Pancreas (tissue), 10 donors: ENCODE results near the gene CACNB1. TPM values are rescaled to one million over a fixed set of nuclear protein-coding genes. Genes with fewer than 3 reads are reported as not detected.

Experiments
- ATAC-seq, 4 donors: fragments of 200-7000 bp; cut with Tn5 transposase; one replicate each; pipeline versions ENCODE4 v1.8.0 to v1.9.1; 2020; ENCODE audit warnings: mild to moderate bottlenecking in 4 of 4, moderate library complexity in 4 of 4
- DNase-seq, 6 donors: peaks; one replicate each; pipeline ENCODE4 v3.0.0-alpha.2; 2020
- FAIRE-seq: peaks from 2 replicates; lab custom pipeline; 2012; peaks lifted over from hg19 to GRCh38; lab: Jason Lieb, UNC
- H3K27ac ChIP-seq, 4 donors: fragments of 200-600 bp; sonication (generic); 1 replicate in 3 of 4; 2 replicates in 1 of 4; pipeline versions ENCODE4 v1.5.0 to v1.8.0; 2020
- H3K27me3 ChIP-seq, 4 donors: fragments of 200-600 bp; one replicate each; pipeline ENCODE4 v1.8.0; 2021
- H3K36me3 ChIP-seq, 3 donors: fragments of 200-600 bp; sonication (generic) in 1 of 3; one replicate each; pipeline versions ENCODE4 v1.5.0 to v1.8.0; 2020 to 2021
- H3K4me1 ChIP-seq, 3 donors: fragments of 200-600 bp; one replicate each; pipeline ENCODE4 v1.8.0; 2021
- H3K4me3 ChIP-seq, 4 donors: fragments of 200-600 bp; sonication (generic) in 2 of 4; one replicate each; pipeline versions ENCODE4 v1.5.0 to v1.8.0; 2020 to 2021
- H3K9me3 ChIP-seq, 4 donors: fragments of 200-600 bp; one replicate each; pipeline ENCODE4 v1.8.0; 2021
- CTCF ChIP-seq, 4 donors: fragments of 200-600 bp; sonication (generic) in 3 of 4; IDR thresholded peaks; one replicate each; pipeline versions ENCODE4 v1.5.0 to v1.8.0; 2021; ENCODE audit warnings: antibody characterized with exemption in 4 of 4
- WGBS, 2 donors: extraction: QIAGEN DNeasy Blood & Tissue Kit; methylation state at CpG; one replicate each; pipeline ENCODE4 v1.1.7; 2013; 5-methylcytosine and 5-hydroxymethylcytosine counted together
- intact Hi-C, 3 donors: fragments of 100-400 bp; cut with DNase I; formaldehyde crosslinking; loops; one replicate each; pipeline versions ENCODE4 v1.11.1 to v1.14.2; 2022
- polyA plus RNA-seq, 2 donors: library from polyadenylated mRNA; stranded (reverse); fragments of 200-250 nt; gene quantifications; one replicate each; pipeline ENCODE4 v1.2.3, GENCODE V29; 2013
- total RNA-seq, 6 donors: library from RNA; stranded (reverse); fragmentation: NEBNext Ultra II Directional in 4 of 6; extraction: Animal tissue kit (Norgen Biotek cat#: 25700) in 4 of 6; gene quantifications; one replicate each; pipeline versions ENCODE4 v1.2.1 to v1.2.4, GENCODE V29; 2021 to 2023
- donor health status: healthy with polysubstance abuse.
- donor health status: DM: no; HTN: no; CAD: no; lungs with moderate emphysema.
- donor health status: DM: no; HTN: no; CAD: no.
- donor health status: control.
- donor health status: control.
- donor health status: Bipolar disorder and iron deficiency.
- donor health status: DM: yes; HTN: yes; CAD: no.
- donor health status: DM: no; HTN: no; CAD: no.
- donor health status: DM: no; HTN: no; CAD: no.
- donor health status: DM: yes; HTN: yes; CAD: no.

The CACNB1 gene
- total and polyA plus RNA-seq, 8 donors: 1.8 to 6.8 (median 2.9) TPM

- no peak for ATAC-seq
Measured at GRCh38 chr17:39177256-39177655, 20.2 kb downstream of the CACNB1 start.

DNA sequence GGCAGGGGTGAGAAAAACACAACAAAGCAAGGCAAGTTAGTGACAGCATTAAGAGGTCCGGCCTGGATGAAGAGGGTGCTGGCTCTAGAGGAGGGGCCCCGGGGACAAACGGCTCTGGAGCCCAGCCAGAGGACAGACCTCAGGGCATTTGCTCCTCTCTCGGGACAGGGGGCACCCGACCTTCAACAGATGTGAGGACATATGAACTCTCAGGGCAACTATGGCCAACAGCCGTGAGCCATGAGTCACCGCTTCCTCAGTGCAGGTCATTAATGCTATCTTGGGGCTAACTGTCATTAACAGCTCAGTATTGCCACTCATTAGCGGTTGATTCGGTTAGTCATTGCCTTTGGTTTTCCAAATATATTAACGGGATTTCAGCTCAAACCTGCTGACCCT lies 21.8 kb downstream of the CACNB1 start:
- Histone ChIP-seq H3K36me3 (no peaks in the 10 kb centered on the region), H3K27me3 (no peaks in the 10 kb centered on the region), H3K4me1 (peaks cover 0 to 8% (median 0%) of the 10 kb centered on the region in 3 donors), H3K9me3 (no peaks in the 10 kb centered on the region), H3K4me3 (no peak overlapping the region), H3K27ac (no peak overlapping the region)
- DNase-seq: no peak
- intact Hi-C loops: no loop called here
- TF ChIP-seq CTCF (IDR thresholded peaks at IDR 0.05): no peak
- no peak for FAIRE-seq
- no peak for ATAC-seq
- WGBS, 2 donors: 71 to 86% methylated on average over 10 of the region's 10 CpGs

More at GRCh38 chr17:39177256-39177655, 20.2 kb downstream of the CACNB1 start:
- H3K4me3 ChIP-seq: no peak overlapping the region
- H3K27ac ChIP-seq: no peak overlapping the region
- H3K36me3 ChIP-seq: no peaks in the 10 kb centered on the region
- WGBS, 2 donors: 91 to 92% methylated on average over 12 of the region's 12 CpGs
- no peak for TF ChIP-seq CTCF (IDR thresholded peaks at IDR 0.05)
- H3K9me3 ChIP-seq: no peaks in the 10 kb centered on the region
- H3K4me1 ChIP-seq: no peaks in the 10 kb centered on the region
- DNase-seq: no peak
- FAIRE-seq: no peak
- no peaks in the 10 kb centered on the region for H3K27me3 ChIP-seq
- intact Hi-C loops: no loop called here

DNA sequence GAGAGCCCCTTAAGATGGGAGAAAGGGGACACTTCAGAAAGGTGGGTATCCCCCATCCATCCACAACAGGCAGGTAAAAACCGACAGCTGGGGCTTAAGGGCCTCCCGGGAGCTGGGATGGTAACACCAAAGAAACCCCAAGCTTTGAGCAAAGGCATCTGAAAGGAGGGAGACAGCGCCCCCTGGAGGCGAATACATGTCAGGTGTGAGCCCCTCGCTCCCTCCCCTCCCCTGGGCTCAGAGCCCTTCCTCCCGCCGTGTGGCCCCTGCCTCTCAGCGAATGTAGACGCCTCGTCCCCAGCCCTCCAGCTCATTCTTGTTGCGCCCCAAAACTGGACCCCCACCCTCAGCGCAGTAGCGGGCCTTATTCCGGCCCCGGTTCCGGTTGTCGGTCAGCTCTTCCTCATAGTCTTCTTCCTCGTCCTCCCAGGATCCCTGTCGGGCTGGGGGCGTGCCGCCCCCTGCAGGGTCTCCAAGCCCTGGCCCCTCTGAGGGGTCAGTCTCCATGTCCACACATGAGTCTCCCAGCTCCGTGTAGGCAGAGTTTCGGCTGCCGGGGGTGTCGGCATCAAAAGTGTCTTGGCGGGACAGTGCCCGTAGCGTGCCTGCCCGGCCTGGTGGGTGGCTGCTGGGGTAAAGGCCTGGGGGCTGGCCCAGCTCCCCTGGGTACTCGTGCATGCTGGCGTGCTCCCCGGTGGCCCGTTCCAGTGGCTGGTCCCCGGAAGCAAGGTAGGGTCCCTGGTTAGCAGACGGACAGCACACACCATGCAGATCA lies 22.4 kb downstream of the CACNB1 start:
- Histone ChIP-seq H3K27me3 (no peaks in the 10 kb centered on the region), H3K9me3 (no peaks in the 10 kb centered on the region), H3K4me3 (no peak overlapping the region), H3K4me1 (peaks cover 0 to 8% (median 0%) of the 10 kb centered on the region in 3 donors), H3K36me3 (no peaks in the 10 kb centered on the region), H3K27ac (no peak overlapping the region)
- no peak for FAIRE-seq
- peak; percentile 80 to 88 (median 85) for TF ChIP-seq CTCF (IDR thresholded peaks at IDR 0.05)
- ATAC-seq: peak; percentile 53 to 84 (median 78)
- intact Hi-C loops: no loop called here
- WGBS, 2 donors: 58 to 61% methylated on average over 35 of the region's 35 CpGs
- peak; percentile 49 to 88 (median 74) for DNase-seq

DNA sequence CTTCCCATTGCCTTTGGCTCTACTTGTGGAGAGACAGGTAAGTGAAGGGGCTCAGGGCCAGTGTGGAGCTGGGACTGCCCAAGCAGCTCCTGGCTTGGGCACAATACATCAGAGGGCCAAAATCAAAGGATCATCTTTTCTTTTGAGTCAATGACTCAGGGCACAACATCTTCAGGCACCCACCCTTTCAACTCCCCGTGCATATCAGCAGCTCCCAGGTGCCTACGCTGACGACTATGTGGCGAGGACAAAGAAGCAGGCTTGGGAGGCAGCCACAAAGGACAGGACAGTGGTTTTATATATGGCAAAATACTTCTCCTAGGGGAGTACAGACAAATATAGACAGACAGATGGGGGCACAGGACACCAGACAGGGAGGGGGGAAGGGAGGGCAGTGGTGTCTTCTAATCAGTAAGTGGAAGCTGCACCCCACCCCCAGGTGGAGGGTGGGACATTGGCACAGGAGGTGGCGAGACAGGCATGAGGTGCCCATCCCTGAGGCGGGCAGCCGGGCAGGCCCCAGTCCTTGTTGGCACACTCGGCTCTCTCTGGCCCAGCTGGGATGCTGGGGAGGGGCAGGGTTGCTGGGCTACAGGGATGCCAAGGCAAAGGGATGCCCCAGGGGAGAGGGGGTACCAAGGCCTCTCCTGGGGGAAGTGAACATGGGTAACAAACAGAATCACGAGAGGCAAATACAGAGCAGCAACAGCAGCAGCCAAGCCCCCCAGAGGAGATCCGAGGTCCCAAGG lies 23.8 kb downstream of the CACNB1 start:
- DNase-seq (no peak), FAIRE-seq (no peak), ATAC-seq (no peak)
- H3K36me3 ChIP-seq: no peaks in the 10 kb centered on the region
- 69 to 73% methylated on average over 10 of the region's 10 CpGs for WGBS, 2 donors
- H3K9me3 ChIP-seq: no peaks in the 10 kb centered on the region
- no peak overlapping the region for H3K27ac ChIP-seq
- H3K4me1 ChIP-seq: peaks cover 0 to 8% (median 0%) of the 10 kb centered on the region in 3 donors
- intact Hi-C loops: no loop called here
- H3K27me3 ChIP-seq: no peaks in the 10 kb centered on the region
- TF ChIP-seq CTCF (IDR thresholded peaks at IDR 0.05): no peak
- H3K4me3 ChIP-seq: no peak overlapping the region
